Nephron (organoid): Measurements from ENCODE around the gene MPZ.
"Not testable (repeated sequence)": the region's sequence is repeated elsewhere in the genome, so short reads cannot be mapped to it uniquely, and the experiment has no call there.

Source experiments
- H3K27ac Mint-ChIP-seq, 3 experiments: 2 replicates each; pipeline ENCODE4 v1.8.0; 2020; ENCODE audit warnings: mixed read lengths in 3 of 3, mild to moderate bottlenecking in 2 of 3, moderate library complexity in 1 of 3
- H3K27me3 Mint-ChIP-seq: 2 replicates; pipeline ENCODE4 v1.8.0; 2021; ENCODE audit warnings: low read depth, mild to moderate bottlenecking, moderate library complexity, mixed read lengths
- H3K36me3 Mint-ChIP-seq: 2 replicates; pipeline ENCODE4 v1.8.0; 2020; ENCODE audit warnings: low read depth, mixed read lengths
- H3K4me1 Mint-ChIP-seq: 2 replicates; pipeline ENCODE4 v1.8.0; 2020; ENCODE audit warnings: mixed read lengths
- H3K4me3 Mint-ChIP-seq, 3 experiments: 2 replicates each; pipeline ENCODE4 v1.8.0; 2020; ENCODE audit warnings: mild to moderate bottlenecking in 3 of 3, mixed read lengths in 3 of 3, moderate library complexity in 2 of 3
- H3K9me3 Mint-ChIP-seq: 2 replicates; pipeline ENCODE4 v1.8.0; 2020; ENCODE audit warnings: mixed read lengths
- CTCF ChIP-seq, 3 experiments: fragments of 200-600 bp; sonication (generic); IDR thresholded peaks; one replicate each; pipeline ENCODE4 v1.5.0; 2021; ENCODE audit warnings: antibody characterized with exemption in 3 of 3; ENCODE audit not compliant: unreplicated experiment in 3 of 3

Gene MPZ

GRCh38 chr1:161258439-161259344 is 51.1 kb downstream of the MPZ start, which contains the start of gene PCP4L1:
Gene PCP4L1, plus strand, starts transcription at chr1:161258745. Its CDS starts 230 bp downstream, at chr1:161258975.
- H3K4me3 Mint-ChIP-seq = peak within 1 kb of the TSS; percentile 70 to 82 (median 78)
- peaks cover 33% of the 10 kb centered on the region for H3K9me3 Mint-ChIP-seq
- H3K27me3 Mint-ChIP-seq = peaks cover 59% of the 10 kb centered on the region
- H3K36me3 Mint-ChIP-seq = peaks cover 12% of the 10 kb centered on the region
- no peak for TF ChIP-seq CTCF (IDR thresholded peaks at IDR 0.05; ENCODE audit: unreplicated experiment in 3 of 3)
- H3K4me1 Mint-ChIP-seq = peaks cover 23% of the 10 kb centered on the region
- no peak within 1 kb of the TSS for H3K27ac Mint-ChIP-seq

- Mint-ChIP-seq H3K9me3 (peaks cover 33% of the 10 kb centered on the region), H3K27me3 (peaks cover 59% of the 10 kb centered on the region), H3K36me3 (peaks cover 12% of the 10 kb centered on the region), H3K4me1 (peaks cover 23% of the 10 kb centered on the region)
- H3K27ac Mint-ChIP-seq, H3K4me3 Mint-ChIP-seq: not testable (repeated sequence)
Measured at GRCh38 chr1:161257109-161257508, 52.7 kb downstream of the MPZ start.

GRCh38 chr1:161255955-161256520 is 53.7 kb downstream of the MPZ start:
- Mint-ChIP-seq H3K9me3 (peaks cover 34% of the 10 kb centered on the region), H3K27me3 (peaks cover 51% of the 10 kb centered on the region), H3K36me3 (peaks cover 12% of the 10 kb centered on the region), H3K4me1 (peaks cover 13% of the 10 kb centered on the region)
- not testable (repeated sequence) for H3K4me3 Mint-ChIP-seq, H3K27ac Mint-ChIP-seq

DNA sequence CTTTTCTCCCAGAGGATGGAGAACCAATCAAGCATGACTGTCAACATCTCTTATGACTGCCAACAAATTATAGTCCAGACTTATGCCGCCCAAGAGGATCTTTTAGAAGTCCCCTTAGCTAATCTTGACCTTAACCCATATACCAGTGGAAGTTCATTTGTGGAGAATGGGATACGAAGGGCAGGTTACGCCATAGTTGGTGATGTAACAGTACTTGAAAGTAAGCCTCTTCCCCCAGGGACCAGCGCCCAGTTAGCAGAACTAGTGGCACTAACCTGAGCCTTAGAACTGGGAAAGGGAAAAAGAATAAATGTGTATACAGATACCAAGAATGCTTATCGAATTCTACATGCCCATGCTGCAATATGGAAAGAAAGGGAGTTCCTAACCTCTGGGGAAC is 54.5 kb downstream of the MPZ start:
- H3K27me3 Mint-ChIP-seq = peaks cover 47% of the 10 kb centered on the region
- not testable (repeated sequence) for H3K4me1 Mint-ChIP-seq, H3K4me3 Mint-ChIP-seq, H3K27ac Mint-ChIP-seq
- peaks cover 36% of the 10 kb centered on the region for H3K9me3 Mint-ChIP-seq
- H3K36me3 Mint-ChIP-seq = peaks cover 12% of the 10 kb centered on the region
